HG03571 (cell line): Measurements from ENCODE around the gene DENND10.
"Not testable (repeated sequence)": the region's sequence is repeated elsewhere in the genome, so short reads cannot be mapped to it uniquely, and the experiment has no call there.

ENCODE experiments used
- ATAC-seq: cut with Tn5 transposase; IDR thresholded peaks from one replicate; pipeline ENCODE4 v1.9.1; 2021; ENCODE audit not compliant: unreplicated experiment

The DENND10 gene

GRCh38 chr10:119096641-119097415 is 7.1 kb upstream of the DENND10 start:
- ATAC-seq: not testable (repeated sequence)

GRCh38 chr10:119098576-119098975 is 5.3 kb upstream of the DENND10 start:
- ATAC-seq: no peak

GRCh38 chr10:119100434-119101238 is 3.3 kb upstream of the DENND10 start:
- no peak for ATAC-seq

- ATAC-seq: no peak
Measured at GRCh38 chr10:119101366-119102098, 2.4 kb upstream of the DENND10 start.

GRCh38 chr10:119103241-119103902 is 541 bp upstream of the DENND10 start:
- ATAC-seq: no peak

GRCh38 chr10:119104654-119105015 is 722 bp downstream of the DENND10 start:
- no peak for ATAC-seq

- no peak for ATAC-seq
Measured at GRCh38 chr10:119105155-119105554, 1.2 kb downstream of the DENND10 start.

GRCh38 chr10:119105899-119106298 is 2.0 kb downstream of the DENND10 start:
- ATAC-seq: not testable (repeated sequence)

GRCh38 chr10:119107106-119107505 is 3.2 kb downstream of the DENND10 start:
- not testable (repeated sequence) for ATAC-seq

GRCh38 chr10:119107771-119108170 is 3.9 kb downstream of the DENND10 start:
- ATAC-seq: not testable (repeated sequence)

- no peak for ATAC-seq
Measured at GRCh38 chr10:119112056-119112455, 8.1 kb downstream of the DENND10 start.

GRCh38 chr10:119113751-119114732 is 10.1 kb downstream of the DENND10 start:
- no peak for ATAC-seq

GRCh38 chr10:119115926-119116325 is 12.0 kb downstream of the DENND10 start:
- no peak for ATAC-seq

- no peak for ATAC-seq
Measured at GRCh38 chr10:119116326-119116951, 12.5 kb downstream of the DENND10 start.

- no peak for ATAC-seq
Measured at GRCh38 chr10:119118231-119118630, 14.3 kb downstream of the DENND10 start.

- no peak for ATAC-seq
Measured at GRCh38 chr10:119119400-119119799, 15.5 kb downstream of the DENND10 start.

GRCh38 chr10:119120413-119120867 is 16.5 kb downstream of the DENND10 start:
- peak; percentile 90 for ATAC-seq

- no peak for ATAC-seq
Measured at GRCh38 chr10:119120875-119121274, 17.0 kb downstream of the DENND10 start.

GRCh38 chr10:119125942-119126341 is 22.0 kb downstream of the DENND10 start:
- no peak for ATAC-seq
